Astrocyte of the hippocampus (primary cell): Measurements from ENCODE around the gene TMC7.
A peak's percentile ranks its signal among the peaks of the same experiment; 100 is the strongest.

Experiments used
- DNase-seq: peaks from one replicate; pipeline ENCODE4 v3.0.0; 2011; ENCODE audit warnings: low read depth, low spot score

The TMC7 gene

DNA sequence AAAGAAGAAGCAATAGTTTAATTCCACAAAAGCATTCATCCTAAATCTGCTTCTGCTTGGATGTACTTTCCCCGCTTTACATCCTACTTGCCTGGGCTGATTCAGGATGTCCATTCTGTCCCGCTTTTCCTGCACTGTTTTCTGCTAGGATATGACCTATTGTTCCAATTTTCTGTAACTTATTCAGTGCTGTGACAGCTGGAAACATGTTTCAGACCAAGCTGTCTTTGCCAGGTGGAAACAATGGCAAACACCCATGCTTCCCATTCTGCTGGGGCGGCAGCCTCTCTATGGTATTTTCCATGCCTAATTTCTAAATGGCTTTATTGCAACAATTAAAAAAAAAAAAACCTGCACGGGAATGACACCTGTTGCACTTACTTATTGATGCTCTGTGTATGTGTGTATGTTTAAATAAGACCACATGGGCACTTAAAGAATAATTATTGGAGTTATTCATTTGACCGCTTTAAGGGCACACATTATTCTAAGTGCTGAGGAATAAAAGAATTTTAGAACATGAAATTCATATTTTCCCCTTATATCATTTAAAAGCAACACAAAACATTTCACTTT is 104.7 kb downstream of the TMC7 start:
- no peak for DNase-seq

DNA sequence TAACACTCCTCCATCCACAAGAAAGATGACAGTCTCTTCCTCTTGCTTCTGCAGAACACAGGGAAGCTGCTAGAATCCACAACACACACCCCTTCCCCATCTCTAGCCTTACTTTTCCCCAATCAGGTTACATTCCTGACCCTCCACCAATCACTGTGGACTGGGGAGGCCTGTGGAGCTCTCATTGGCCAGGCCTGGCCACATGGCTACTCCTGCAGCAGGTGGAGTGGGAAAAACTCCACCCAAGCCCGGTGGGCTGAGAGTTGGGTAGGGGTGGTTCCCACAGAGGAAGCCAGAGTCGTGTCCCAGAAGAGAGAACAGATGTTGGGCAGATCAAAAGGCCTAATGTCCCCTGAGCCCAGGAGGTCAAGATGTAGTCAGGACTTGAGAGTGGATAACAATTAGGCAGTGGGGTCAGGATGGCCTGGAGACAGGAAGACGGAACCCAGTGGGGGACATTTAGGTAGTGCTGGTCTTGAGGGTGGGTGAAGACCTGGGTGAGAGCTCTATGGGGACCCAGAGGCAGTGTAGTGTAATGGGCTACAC is 105.7 kb downstream of the TMC7 start:
- DNase-seq = no peak

DNA sequence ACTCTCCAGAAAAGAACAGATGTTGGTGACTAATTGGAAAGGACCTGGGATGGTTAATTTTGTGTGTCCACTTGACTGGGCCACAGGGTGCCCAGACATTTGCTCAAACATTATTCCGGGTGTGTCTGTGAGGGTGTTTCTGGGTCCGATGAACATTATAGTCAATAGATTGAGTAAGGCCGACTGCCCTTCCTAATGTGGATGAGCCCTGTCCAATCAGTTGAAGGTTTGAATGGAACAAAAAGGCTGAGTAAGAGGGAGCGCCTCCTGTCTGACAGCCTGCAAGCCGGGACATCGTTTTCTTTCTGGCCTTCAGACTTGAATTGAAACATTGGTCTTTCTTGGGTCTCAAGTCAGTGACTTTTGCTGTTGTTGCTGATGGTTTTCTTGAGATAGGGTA is 107.2 kb downstream of the TMC7 start:
- DNase-seq = no peak

DNA sequence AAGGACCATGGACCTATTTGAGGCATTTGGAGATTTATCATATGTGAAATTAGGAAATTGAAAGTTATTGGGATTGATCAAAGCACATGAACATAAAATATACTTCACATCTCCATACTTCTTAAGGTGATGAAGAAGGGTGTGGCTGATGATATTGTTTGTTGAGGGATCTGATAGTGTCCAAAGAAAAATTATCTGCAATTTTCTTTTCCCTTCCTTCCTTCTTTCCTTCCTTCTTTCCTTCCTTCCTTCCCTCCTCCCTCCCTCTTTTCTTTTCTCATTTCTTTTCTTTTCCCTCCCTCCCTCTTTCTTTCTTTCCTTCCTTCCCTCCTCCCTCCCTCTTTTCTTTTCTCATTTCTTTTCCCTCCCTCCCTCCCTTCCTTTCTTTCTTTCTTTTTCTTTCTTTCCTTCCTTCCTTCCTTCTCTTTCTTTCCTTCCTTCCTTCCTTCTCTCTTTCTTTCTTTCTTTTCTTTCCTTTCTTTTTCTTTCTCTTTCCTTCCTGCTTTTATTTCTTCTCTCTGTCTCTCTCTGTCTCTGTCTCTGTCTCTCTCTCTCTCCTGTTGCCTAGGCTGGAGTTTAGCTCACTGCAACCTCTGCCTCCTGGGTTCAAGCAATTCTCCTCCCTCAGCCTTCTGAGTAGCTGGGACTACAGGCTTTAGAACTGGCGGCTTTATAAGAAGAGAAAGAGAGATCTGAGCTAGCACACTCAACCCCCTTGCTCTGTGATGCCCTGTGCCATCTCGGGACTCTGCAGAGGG is 109.1 kb downstream of the TMC7 start:
- no peak for DNase-seq

DNA sequence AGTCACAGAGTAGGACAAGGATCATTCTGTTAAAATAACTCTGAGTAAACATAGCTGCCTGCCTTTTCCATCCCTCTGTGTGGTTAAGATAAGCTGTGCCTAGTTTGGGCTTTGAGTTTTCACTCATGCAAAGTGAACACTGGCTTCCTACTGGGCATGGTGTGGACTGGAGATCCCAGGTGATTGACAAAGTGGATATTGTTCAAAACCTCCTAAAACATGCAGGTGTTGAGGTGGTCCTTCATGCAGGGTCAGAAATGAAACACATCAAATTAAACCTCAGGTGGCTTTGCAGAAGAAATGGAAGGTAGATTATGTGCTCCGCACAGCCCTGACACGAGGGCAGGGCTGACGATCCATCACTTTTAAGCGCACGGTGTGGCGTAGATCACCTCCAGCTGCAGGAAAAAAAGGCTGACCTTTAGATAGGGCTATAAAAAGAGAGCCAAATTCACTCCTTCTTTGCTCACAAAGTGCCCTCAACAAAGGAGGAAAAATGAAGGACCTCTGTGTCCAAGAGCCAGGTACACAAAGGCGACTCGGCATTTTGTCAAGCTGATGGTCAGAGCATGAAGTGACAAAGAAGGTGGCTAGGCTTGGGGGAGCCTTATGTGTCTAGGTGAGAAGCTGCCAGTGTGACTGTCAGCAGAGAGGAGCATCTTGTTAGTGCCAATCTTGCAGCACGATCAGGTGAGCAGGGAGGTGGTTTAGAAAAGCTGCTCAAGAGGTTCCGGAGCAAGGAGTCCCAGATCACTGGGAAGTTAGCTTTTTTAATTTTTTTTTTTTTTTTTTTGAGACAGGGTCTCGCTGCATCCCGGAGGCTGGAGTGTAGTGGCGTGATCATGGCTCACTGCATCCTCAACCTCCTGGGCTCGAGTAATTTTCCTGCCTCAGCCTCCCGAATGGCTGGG is 110.2 kb downstream of the TMC7 start:
- no peak for DNase-seq

DNA sequence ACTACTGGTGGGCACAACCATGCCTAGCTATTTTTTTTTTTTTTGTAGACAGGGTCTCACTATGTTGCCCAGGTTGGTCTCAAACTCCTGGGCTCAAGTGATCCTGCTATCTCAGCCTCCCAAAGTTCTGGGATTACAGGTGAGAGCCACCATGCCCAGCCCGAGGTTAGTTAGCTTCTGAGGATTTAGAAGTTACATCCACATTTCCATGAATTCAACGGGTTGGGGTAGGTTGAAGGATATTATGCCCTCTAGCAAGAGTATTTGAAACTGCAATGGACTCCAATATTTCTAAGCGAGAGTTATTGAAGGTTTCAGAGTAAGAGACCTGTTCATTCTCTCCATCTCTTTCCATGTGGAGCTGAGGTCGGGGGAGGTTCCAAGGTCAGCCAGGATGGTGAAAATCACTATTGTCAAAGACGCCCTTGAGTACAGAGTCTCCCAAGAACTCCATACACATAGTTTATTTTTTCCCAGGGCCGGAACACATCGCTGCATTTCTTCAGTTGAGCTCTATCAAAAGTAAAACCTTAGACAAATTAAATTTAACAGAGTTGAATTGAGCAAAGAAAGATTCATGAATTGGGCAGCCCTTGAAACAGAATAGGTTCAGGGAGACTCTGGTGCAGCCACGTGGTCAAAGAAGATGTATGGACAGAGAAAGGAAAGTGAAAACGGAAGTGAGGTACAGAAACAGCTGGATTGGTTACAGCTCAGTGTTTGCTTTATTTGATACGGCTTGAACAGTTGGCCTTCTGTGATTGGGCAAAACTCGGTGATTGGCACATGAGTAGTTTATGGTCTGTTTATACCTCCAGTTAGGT is 111.0 kb downstream of the TMC7 start:
- DNase-seq = no peak

DNA sequence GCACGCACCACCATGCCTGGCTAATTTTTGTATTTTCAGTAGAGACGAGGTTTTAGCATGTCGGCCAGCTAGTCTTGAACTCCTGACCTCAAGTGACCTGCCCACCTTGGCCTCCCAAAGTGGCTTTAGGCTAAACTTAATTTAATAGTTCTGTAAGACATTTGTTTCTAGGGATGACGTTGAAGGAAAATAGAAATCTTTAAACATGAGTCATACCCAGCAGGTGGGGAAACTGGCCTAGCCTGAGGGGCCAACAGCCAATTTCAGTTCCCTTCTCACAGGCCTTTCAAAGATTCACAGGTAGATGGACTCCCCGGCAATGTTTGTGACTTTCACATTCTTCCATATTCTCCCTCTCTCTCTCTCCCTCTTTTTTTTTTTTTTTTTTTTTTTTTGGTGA is 111.9 kb downstream of the TMC7 start:
- peak; percentile 49 for DNase-seq

DNA sequence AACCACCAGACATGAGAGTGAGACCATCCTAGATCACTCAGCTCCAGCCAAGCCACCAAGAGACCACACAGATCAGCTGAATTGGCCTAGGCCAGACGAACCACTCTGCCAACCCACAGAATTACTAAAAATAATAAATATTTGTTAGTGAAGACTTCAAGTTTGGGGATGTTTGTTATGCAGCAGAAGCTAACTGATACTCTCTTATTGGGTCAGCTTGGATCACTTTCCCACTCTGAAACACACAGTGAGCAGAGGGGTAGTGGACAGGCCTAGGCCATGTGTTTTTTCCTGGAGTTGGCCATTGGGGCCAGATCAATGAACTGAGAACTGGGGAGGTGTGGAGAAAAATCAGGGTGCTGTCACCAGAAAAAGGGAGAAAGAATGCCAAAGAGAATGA is 114.4 kb downstream of the TMC7 start:
- DNase-seq = no peak

DNA sequence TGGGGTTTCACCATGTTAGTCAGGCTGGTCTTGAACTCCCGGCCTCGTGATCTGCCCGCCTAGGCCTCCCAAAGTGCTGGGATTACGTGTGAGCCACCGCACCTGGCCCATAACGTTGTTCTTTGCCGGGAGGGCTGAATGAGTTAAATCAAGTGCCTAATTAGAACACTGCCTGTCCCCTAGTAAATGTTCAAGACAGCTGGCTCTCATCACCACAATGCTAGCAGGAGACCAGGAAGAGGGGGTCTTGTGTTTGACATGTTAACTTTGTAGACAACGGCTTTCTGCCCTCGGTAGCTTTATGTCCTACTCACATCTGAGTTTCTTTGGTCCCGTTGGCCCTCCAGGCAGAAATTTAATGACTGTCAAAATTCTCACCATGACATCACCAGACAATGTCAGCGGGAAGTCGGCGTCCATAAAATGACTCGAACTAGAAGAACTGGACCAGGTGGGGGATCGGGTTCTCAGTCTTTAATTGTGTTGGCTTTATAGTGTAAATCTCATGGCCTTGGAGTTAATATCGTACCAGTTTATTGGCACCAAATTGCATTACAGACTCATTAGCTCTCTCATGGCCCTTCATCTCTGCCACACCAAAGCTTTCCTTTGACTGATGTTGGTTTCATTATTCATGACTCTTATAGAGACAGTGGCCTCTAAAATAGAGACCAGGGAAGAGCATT is 118.6 kb downstream of the TMC7 start:
- peak; percentile 11 for DNase-seq

DNA sequence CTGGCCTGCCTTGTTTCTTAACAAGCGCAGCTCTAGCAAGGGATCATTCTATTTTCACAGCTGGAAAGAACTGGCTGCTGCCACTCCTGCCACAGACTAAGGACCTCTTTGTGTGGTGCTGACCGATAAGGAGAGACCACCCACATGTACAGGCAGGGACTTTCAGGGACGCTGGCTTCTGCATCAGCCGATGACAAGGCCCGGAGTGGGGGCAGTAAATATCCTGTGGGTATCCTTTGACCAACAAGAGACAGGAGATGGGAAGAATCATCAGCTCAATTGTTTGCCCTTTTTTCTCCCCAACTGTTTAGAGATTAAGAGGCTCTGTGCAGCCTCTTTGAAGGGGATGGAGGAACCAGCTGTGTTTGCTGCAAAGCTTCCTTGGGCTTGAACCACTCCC is 120.9 kb downstream of the TMC7 start:
- no peak for DNase-seq

DNA sequence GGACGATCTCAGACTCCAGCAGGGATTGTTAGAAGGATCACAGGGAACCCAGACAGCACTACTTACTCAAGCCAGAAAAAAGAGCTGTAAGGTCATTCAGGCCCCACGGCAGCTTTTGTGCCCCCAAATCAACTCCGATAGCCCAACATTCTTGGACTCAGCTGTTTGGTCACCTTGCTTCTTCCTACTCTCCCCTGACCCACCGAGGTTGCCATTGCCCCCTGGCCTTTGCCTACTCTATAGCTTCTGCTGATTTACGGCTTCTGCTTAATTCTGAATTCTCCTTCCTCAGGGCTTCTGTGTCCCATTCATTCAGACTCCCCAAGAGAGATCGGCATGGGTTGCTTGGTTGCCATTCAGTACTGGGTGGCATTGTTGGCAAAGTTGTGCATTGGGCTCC is 121.4 kb downstream of the TMC7 start:
- no peak for DNase-seq

DNA sequence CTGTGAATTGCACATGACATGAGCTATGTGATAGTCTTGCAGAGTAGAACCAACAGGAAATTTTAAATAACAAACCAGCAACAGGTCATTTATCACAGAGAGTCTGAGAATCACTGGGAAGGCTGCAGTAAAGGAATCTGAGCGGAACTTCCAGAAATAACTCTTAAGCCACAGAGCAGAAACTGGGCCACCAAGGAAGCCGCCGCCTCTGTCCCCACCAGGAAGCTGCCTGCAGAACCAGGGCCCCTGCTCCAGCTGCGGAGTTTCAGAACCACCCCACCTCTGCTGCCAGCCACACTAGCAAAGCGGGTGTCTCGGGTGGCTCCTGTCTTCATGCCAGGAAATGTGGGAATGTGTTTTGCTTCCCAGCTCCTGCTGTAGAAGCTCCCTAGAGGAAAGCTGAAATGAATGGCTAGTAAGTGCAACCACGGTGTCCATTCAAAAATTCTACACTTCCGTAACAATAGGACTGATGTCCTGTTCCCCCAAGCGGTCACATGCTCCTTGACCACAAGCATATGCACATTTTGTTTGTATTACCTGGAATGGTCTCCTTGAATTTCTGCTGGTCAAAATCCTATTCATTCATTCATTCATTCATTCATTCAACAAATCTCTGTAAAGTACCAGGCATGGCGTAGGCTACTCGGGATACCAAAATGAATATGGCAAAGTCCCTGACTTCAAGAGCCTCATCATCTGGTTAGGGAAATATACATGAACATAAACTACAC is 122.3 kb downstream of the TMC7 start:
- peak; percentile 26 for DNase-seq

DNA sequence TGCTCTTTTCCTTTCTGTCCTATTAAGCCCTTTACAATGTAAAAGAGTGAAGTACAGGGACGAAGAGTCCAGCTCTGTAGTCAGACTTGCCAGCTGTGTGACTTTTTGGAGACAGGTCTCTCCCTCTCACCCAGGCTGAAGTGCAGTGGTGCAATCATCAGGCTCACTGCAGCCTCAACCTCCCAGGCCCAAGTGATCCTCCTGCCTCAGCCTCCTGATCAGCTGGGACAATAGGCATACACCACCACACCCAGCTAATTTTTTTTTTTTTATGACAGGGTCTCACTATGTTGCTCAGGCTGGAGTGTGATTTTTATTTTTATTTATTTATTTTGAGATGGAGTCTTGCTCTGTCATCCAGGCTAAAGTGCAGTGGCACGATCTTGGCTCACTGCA is 122.9 kb downstream of the TMC7 start:
- DNase-seq = no peak

DNA sequence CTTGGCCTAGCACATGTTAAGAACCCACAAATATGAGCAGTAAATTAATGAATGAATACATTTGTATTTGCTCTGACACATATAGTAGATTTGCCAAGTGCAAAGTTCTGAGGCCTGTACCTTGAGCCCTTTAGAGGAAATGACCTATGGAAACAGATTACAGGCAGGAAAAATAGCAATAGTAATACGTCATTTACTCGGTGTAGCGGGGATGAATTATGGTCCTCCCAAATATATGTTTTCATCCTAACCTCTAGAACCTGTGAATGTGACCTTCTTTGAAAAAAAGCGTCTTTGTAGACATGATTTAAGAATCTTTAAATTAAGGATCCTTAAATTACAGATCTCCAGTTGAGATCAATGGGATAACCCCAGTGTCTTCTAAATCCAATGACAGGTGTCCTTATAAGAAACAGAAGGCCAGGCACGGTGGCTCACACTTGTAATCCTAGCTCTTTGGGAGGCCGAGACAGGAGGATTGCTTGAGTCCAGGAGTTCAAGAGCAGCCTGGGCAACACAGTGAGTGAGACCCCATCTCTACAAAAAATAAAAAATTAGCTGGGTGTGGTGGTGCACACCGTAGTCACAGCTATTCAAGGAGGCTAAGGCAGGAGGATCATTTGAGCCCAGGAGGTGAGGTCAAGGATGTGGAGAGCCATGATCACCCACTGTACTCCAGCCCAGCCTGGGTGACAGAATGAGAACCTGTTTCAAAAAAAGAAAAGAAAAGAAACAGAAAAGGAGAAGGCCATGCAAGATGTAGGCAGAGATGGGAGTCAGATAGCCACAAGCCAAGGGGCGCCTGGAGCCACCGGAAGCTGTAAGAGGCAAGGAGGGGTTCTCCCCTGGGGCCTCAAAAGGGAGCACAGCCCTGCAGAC is 124.9 kb downstream of the TMC7 start:
- DNase-seq = no peak

DNA sequence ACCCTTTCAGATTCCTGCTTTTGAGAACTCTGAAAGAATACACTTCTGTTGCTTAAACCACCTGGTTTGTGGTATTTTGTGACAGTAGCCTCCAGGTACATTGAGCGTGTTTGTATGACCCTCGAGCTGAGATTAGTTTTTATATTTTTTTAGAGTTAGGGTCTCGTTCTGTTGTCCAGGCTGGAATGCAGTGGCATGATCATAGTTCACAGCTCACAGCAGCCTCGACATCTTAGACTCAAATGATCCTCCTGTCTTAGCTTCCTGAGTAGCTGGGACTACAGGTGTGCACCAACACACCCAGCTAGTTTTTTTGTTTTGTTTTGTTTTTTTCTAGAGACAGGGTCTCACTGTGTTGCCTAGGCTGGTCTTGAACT is 125.5 kb downstream of the TMC7 start:
- no peak for DNase-seq

DNA sequence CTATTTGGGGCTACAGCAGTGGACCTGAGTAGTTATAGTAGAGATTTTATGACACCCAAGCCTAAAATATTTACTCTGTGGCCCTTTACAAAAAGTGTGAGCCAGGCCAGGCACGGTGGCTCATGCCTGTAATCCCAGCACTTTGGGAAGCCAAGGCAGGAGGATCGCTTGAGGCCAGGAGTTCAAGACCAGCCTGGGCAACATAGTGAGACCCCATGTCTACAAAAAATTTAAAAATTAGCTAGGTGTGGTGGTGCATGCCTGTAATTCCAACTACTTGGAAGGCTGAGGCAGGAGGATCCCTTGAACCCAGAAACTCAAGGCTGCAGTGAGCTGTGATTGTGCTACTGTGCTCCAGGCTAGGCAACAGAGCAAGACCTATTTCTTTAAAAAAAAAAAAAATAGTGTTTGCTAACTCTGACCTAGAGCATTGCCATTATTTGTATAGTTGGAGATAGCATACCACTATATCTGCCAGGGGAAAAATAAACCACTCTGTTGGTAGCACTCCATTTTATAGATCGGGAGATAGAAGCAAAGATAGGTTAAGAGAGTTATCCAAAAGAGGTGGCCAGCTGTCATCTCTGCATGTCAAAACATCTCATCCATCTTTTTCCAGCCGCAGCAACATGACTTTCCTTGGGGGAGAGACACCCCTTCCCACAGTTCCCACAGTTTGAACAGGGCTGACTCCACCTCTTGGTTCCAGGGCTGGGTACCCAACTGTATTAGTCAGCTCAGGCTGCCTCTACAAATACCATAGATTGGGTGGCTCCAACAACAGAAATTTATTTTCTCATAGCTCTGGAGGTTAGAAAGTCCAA is 127.0 kb downstream of the TMC7 start:
- no peak for DNase-seq

DNA sequence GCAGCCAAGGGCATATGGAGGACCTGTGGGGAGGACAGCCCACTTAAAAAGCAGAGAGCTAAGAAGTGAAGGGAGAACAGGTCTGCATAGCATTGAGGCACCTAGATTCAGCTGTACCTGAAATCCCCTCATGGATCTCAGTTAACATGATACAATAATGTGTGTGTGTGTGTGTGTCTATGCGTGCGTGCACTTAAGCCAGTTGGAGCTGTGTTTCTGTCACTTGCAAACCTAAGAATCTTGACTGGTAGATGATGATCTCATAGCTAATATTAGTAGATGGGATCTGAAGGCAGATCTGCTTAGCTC is 128.3 kb downstream of the TMC7 start:
- DNase-seq = no peak
